Uterus (tissue), 2 donors: ENCODE results near the gene ZNF628.

Experiments
- POLR2A ChIP-seq, 2 donors: fragments of 450-650 bp; IDR thresholded peaks; one replicate each; pipeline ENCODE4 v1.6.1; 2016; ENCODE audit warnings: antibody characterized with exemption in 2 of 2, mild to moderate bottlenecking in 1 of 2, moderate library complexity in 1 of 2
- TF ChIP-seq, protein P1 (sequence below), 4 experiments: fragments of 200-600 bp in 2 of 4; fragments of 450-650 bp in 2 of 4; sonication (generic) in 2 of 4; IDR thresholded peaks; one replicate each; pipeline ENCODE4 v1.5.1; 2016 to 2019; ENCODE audit warnings: antibody characterized with exemption in 4 of 4, mild to moderate bottlenecking in 2 of 4, moderate library complexity in 1 of 4

DNA sequence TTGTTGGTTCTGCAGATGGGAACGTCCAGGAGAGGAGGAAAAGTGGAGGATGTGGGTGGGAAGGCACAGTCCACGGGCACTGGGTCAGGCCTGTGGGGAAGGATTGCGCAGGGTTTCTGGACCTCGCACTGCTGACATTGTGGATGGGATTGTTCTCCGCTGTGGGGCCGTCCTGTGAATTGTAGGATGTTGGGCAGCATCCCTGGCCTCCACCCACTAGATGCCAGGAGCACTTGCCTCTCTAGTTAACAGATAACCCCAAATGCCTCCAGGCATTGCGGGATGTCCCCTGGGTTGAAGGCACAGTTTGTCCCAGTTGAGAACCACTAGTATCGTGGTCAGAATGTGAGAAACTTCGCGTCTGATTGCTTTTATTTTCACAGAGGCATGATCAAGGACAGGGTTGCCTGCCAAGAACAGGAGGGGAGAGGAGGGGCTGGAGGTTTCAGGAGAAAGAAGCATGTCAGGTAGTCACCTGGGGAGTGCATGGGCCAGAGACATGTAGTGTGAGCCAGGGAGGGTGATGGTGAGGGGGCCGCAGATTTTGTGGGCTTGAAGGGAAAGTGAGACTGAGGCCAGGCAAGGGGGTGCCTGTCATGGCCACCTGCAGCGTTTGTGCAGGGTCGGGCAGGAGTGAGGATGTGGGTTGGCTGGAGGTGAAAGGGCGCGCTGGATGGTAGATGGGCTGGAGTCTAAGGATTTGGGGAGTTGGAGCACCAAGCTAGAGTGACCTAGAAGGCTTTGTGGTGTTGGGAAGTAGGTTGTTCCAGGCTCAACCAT, 3.2 kb downstream of the ZNF628 start:
- no peak for TF ChIP-seq POLR2A (IDR thresholded peaks at IDR 0.05)
- TF ChIP-seq, protein P1, sequence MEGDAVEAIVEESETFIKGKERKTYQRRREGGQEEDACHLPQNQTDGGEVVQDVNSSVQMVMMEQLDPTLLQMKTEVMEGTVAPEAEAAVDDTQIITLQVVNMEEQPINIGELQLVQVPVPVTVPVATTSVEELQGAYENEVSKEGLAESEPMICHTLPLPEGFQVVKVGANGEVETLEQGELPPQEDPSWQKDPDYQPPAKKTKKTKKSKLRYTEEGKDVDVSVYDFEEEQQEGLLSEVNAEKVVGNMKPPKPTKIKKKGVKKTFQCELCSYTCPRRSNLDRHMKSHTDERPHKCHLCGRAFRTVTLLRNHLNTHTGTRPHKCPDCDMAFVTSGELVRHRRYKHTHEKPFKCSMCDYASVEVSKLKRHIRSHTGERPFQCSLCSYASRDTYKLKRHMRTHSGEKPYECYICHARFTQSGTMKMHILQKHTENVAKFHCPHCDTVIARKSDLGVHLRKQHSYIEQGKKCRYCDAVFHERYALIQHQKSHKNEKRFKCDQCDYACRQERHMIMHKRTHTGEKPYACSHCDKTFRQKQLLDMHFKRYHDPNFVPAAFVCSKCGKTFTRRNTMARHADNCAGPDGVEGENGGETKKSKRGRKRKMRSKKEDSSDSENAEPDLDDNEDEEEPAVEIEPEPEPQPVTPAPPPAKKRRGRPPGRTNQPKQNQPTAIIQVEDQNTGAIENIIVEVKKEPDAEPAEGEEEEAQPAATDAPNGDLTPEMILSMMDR (IDR thresholded peaks at IDR 0.05) = no peak
